ENCODE measurements around the gene TMEM91.

TMEM91 gene

GRCh38 chr19:41413947-41414346, 37.6 kb downstream of the TMEM91 start:
- H3K4me3 ChIP-seq (ENCODE audit: low read depth, low read length): no peak overlapping the region
- in situ Hi-C loops (cut with HindIII; ENCODE audit: low sequenced_read_pairs): no loop called here
- no peak for TF ChIP-seq CTCF (IDR thresholded peaks at IDR 0.05; ENCODE audit: low read depth, low read length)
- no peak for DNase-seq (ENCODE audit: low read depth, low spot score)

GRCh38 chr19:41414461-41414860, 38.1 kb downstream of the TMEM91 start:
- no peak for DNase-seq (ENCODE audit: low read depth, low spot score)
- no peak overlapping the region for H3K4me3 ChIP-seq (ENCODE audit: low read depth, low read length)
- in situ Hi-C loops (cut with HindIII; ENCODE audit: low sequenced_read_pairs): no loop called here
- TF ChIP-seq CTCF (IDR thresholded peaks at IDR 0.05; ENCODE audit: low read depth, low read length): no peak

GRCh38 chr19:41415154-41415571, 38.8 kb downstream of the TMEM91 start:
- DNase-seq (ENCODE audit: low read depth, low spot score): no peak
- in situ Hi-C loops (cut with HindIII; ENCODE audit: low sequenced_read_pairs): no loop called here
- no peak for TF ChIP-seq CTCF (IDR thresholded peaks at IDR 0.05; ENCODE audit: low read depth, low read length)
- no peak overlapping the region for H3K4me3 ChIP-seq (ENCODE audit: low read depth, low read length)

- TF ChIP-seq CTCF (IDR thresholded peaks at IDR 0.05; ENCODE audit: low read depth, low read length): no peak
- no peak for DNase-seq (ENCODE audit: low read depth, low spot score)
- in situ Hi-C loops (cut with HindIII; ENCODE audit: low sequenced_read_pairs): no loop called here
- no peak overlapping the region for H3K4me3 ChIP-seq (ENCODE audit: low read depth, low read length)
These were observed 39.9 kb downstream of the TMEM91 start for GRCh38 chr19:41416194-41416674.

GRCh38 chr19:41420101-41420880, 44.0 kb downstream of the TMEM91 start:
- in situ Hi-C loops (cut with HindIII; ENCODE audit: low sequenced_read_pairs): no loop called here
- TF ChIP-seq CTCF (IDR thresholded peaks at IDR 0.05; ENCODE audit: low read depth, low read length): no peak
- DNase-seq (ENCODE audit: low read depth, low spot score): no peak
- no peak overlapping the region for H3K4me3 ChIP-seq (ENCODE audit: low read depth, low read length)

- in situ Hi-C loops (cut with HindIII; ENCODE audit: low sequenced_read_pairs): no loop called here
- no peak for TF ChIP-seq CTCF (IDR thresholded peaks at IDR 0.05; ENCODE audit: low read depth, low read length)
- no peak for DNase-seq (ENCODE audit: low read depth, low spot score)
- H3K4me3 ChIP-seq (ENCODE audit: low read depth, low read length): no peak overlapping the region
These were observed 45.0 kb downstream of the TMEM91 start for GRCh38 chr19:41421314-41421713.
